IPS DF 6.9 (cell line): ENCODE data around the gene TMEM185B.
"Not testable (repeated sequence)": the region's sequence is repeated elsewhere in the genome, so short reads cannot be mapped to it uniquely, and the experiment has no call there.

Experiments
- DNase-seq: peaks from one replicate; pipeline ENCODE4 v3.0.0-alpha.2; 2013; ENCODE audit warnings: low read depth, low spot score
- H3K27ac ChIP-seq: one replicate; pipeline ENCODE4 v1.5.1; 2013; ENCODE audit warnings: low read length, control low read depth
- H3K27me3 ChIP-seq: 2 replicates; pipeline ENCODE4 v1.6.1; 2013; ENCODE audit warnings: mild to moderate bottlenecking, low read length; ENCODE audit not compliant: control insufficient read depth, insufficient read depth
- H3K36me3 ChIP-seq: 2 replicates; pipeline ENCODE4 v1.6.1; 2013; ENCODE audit warnings: low read length; ENCODE audit not compliant: control insufficient read depth, insufficient read depth
- H3K4me1 ChIP-seq: 2 replicates; pipeline ENCODE4 v1.6.1; 2013; ENCODE audit warnings: low read length; ENCODE audit not compliant: control insufficient read depth, insufficient read depth
- H3K4me3 ChIP-seq: 2 replicates; pipeline ENCODE4 v1.5.1; 2013; ENCODE audit warnings: mild to moderate bottlenecking, low read length
- H3K9me3 ChIP-seq: 2 replicates; pipeline ENCODE4 v1.6.1; 2013; ENCODE audit warnings: low read length, inconsistent platforms; ENCODE audit not compliant: control insufficient read depth, insufficient read depth
- WGBS: extraction: QIAGEN DNeasy Blood & Tissue Kit; methylation state at CpG from one replicate; pipeline ENCODE4 v1.1.7; 2013; ENCODE audit warnings: mixed read lengths, missing lambda C conversion rate; ENCODE audit not compliant: insufficient read length, insufficient coverage; 5-methylcytosine and 5-hydroxymethylcytosine counted together

The TMEM185B gene

GRCh38 chr2:120241684-120242083, 18.5 kb upstream of the TMEM185B start:
- Histone ChIP-seq H3K27me3 (no peaks in the 10 kb centered on the region), H3K36me3 (no peaks in the 10 kb centered on the region), H3K4me1 (peaks cover 13% of the 10 kb centered on the region), H3K9me3 (no peaks in the 10 kb centered on the region), H3K27ac (no peak overlapping the region), H3K4me3 (no peak overlapping the region)
- WGBS = no CpG with 5 or more reads among the region's 6 CpGs
- no peak for DNase-seq

GRCh38 chr2:120240901-120241429, 17.8 kb upstream of the TMEM185B start:
- Histone ChIP-seq H3K4me1 (peaks cover 6% of the 10 kb centered on the region), H3K27ac (no peak overlapping the region), H3K9me3 (no peaks in the 10 kb centered on the region), H3K36me3 (no peaks in the 10 kb centered on the region), H3K4me3 (no peak overlapping the region), H3K27me3 (no peaks in the 10 kb centered on the region)
- DNase-seq = no peak
- no CpG with 5 or more reads among the region's 10 CpGs for WGBS

GRCh38 chr2:120239488-120240287, 16.5 kb upstream of the TMEM185B start:
- H3K4me3 ChIP-seq = no peak overlapping the region
- no peaks in the 10 kb centered on the region for H3K9me3 ChIP-seq
- H3K36me3 ChIP-seq = no peaks in the 10 kb centered on the region
- H3K27ac ChIP-seq = no peak overlapping the region
- no peaks in the 10 kb centered on the region for H3K27me3 ChIP-seq
- H3K4me1 ChIP-seq = peaks cover 2% of the 10 kb centered on the region; the same call in 1 of the 2 replicates
- no peak for DNase-seq
- WGBS = no CpG with 5 or more reads among the region's 22 CpGs

- Histone ChIP-seq H3K9me3 (no peaks in the 10 kb centered on the region), H3K36me3 (no peaks in the 10 kb centered on the region), H3K27me3 (no peaks in the 10 kb centered on the region), H3K4me3 (no peak overlapping the region), H3K4me1 (peaks cover 2% of the 10 kb centered on the region; the same call in 1 of the 2 replicates), H3K27ac (no peak overlapping the region)
- DNase-seq = no peak
- no CpG with 5 or more reads among the region's 22 CpGs for WGBS
These were observed 15.7 kb upstream of the TMEM185B start for GRCh38 chr2:120238728-120239487.

- Histone ChIP-seq H3K27ac (no peak overlapping the region), H3K4me3 (no peak overlapping the region), H3K4me1 (peaks cover 2% of the 10 kb centered on the region; the same call in 1 of the 2 replicates), H3K9me3 (no peaks in the 10 kb centered on the region), H3K36me3 (no peaks in the 10 kb centered on the region), H3K27me3 (no peaks in the 10 kb centered on the region)
- no peak for DNase-seq
- no CpG with 5 or more reads among the region's 10 CpGs for WGBS
These were observed 14.3 kb upstream of the TMEM185B start for GRCh38 chr2:120237491-120237902.

- Histone ChIP-seq H3K4me3 (no peak overlapping the region), H3K9me3 (no peaks in the 10 kb centered on the region), H3K4me1 (peaks cover 2% of the 10 kb centered on the region; the same call in 1 of the 2 replicates), H3K27ac (no peak overlapping the region), H3K27me3 (no peaks in the 10 kb centered on the region), H3K36me3 (no peaks in the 10 kb centered on the region)
- DNase-seq = no peak
- WGBS = no CpG with 5 or more reads among the region's 5 CpGs
These were observed 13.6 kb upstream of the TMEM185B start for GRCh38 chr2:120236791-120237190.

- H3K27ac ChIP-seq = no peak overlapping the region
- WGBS = no CpG with 5 or more reads among the region's 10 CpGs
- H3K4me3 ChIP-seq = no peak overlapping the region
- peaks cover 2% of the 10 kb centered on the region; the same call in 1 of the 2 replicates for H3K4me1 ChIP-seq
- no peaks in the 10 kb centered on the region for H3K27me3 ChIP-seq
- DNase-seq = no peak
- no peaks in the 10 kb centered on the region for H3K36me3 ChIP-seq
- no peaks in the 10 kb centered on the region for H3K9me3 ChIP-seq
These were observed 13.1 kb upstream of the TMEM185B start for GRCh38 chr2:120236316-120236715.

GRCh38 chr2:120235681-120236080, 12.5 kb upstream of the TMEM185B start:
- H3K27me3 ChIP-seq = no peaks in the 10 kb centered on the region

GRCh38 chr2:120235158-120235557, 12.0 kb upstream of the TMEM185B start:
- not testable (repeated sequence) for H3K4me1 ChIP-seq, H3K27me3 ChIP-seq, H3K4me3 ChIP-seq, DNase-seq, H3K36me3 ChIP-seq, H3K9me3 ChIP-seq, H3K27ac ChIP-seq
- no CpG with 5 or more reads among the region's 2 CpGs for WGBS

More at GRCh38 chr2:120235681-120236080, 12.5 kb upstream of the TMEM185B start:
- Histone ChIP-seq H3K4me3 (no peak overlapping the region), H3K36me3 (no peaks in the 10 kb centered on the region), H3K9me3 (no peaks in the 10 kb centered on the region), H3K27ac (no peak overlapping the region), H3K4me1 (peaks cover 2% of the 10 kb centered on the region; the same call in 1 of the 2 replicates)
- WGBS = no CpG with 5 or more reads among the region's 6 CpGs
- DNase-seq = no peak

GRCh38 chr2:120233292-120233691, 10.1 kb upstream of the TMEM185B start:
- H3K4me1 ChIP-seq = no peaks in the 10 kb centered on the region
- no peak for DNase-seq
- no peak overlapping the region for H3K27ac ChIP-seq
- H3K4me3 ChIP-seq = no peak overlapping the region
- no CpG with 5 or more reads among the region's 5 CpGs for WGBS
- H3K36me3 ChIP-seq = no peaks in the 10 kb centered on the region
- H3K9me3 ChIP-seq = no peaks in the 10 kb centered on the region
- H3K27me3 ChIP-seq = no peaks in the 10 kb centered on the region
